WTC11 (cell line): Measurements from ENCODE around the gene HLCS.

Experiments used
- CTCF ChIP-seq: fragments of 200-600 bp; IDR thresholded peaks from 2 replicates; pipeline ENCODE4 v1.8.0; 2022; ENCODE audit warnings: antibody characterized with exemption
- GABPB1 ChIP-seq: sonication (generic); formaldehyde crosslinking; IDR thresholded peaks from 2 replicates; pipeline ENCODE4 v1.8.1; 2023; ENCODE audit warnings: mild to moderate bottlenecking, missing genetic modification reagents
- ZNF232 ChIP-seq: sonication (generic); formaldehyde crosslinking; IDR thresholded peaks from 2 replicates; pipeline ENCODE4 v1.8.0; 2022; ENCODE audit warnings: mild to moderate bottlenecking, missing genetic modification reagents

DNA sequence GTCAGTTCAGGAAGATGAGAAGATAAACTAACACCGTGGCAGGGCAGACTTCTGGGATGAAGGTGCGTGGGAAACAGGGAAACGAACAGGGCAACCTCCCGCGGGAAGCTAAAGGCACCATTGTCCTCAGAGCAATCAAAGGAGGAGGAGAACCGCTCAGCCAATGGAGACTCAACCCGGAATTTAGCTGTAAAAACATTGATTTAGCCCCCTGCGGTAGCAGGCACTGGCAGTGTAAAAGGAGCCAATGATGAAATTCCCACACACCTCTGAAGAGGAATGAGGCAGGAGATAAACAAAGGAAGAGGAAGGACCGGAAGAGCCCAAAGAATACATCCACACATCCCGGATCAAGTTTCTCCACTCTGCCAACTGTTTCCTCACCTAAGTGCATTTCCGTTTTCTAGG, 19.5 kb downstream of the HLCS start:
- TF ChIP-seq CTCF (no peak), ZNF232 (CRISPR knock-in tag) (no peak), GABPB1 (CRISPR knock-in tag) (no peak)
